GM21381 (cell line): Measurements from ENCODE around the gene SNAI1.
"Not testable (repeated sequence)": the region's sequence is repeated elsewhere in the genome, so short reads cannot be mapped to it uniquely, and the experiment has no call there.

ENCODE experiments used
- ATAC-seq: cut with Tn5 transposase; IDR thresholded peaks from one replicate; pipeline ENCODE4 v1.9.1; 2021; ENCODE audit warnings: mild to moderate bottlenecking, moderate library complexity; ENCODE audit not compliant: unreplicated experiment

The SNAI1 gene

DNA sequence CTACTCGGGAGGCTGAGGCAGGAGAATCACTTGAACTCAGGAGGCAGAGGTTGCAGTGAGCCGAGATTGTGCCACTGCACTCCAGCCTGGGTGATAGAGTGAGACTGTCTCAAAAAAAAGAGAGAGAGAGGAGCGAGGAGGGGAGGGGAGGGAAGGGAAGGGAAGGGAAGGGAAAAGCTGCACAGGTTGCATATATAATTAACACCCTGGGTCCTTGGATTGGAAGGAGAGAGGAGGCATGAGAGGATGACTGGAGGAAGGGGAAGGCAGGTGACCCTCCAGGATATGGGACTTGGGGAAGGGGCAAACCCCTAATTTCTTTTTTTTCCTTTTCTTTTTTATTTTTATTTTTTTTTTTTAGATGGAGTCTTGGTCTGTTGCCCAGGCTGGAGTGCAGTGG lies 28.8 kb downstream of the SNAI1 start:
- ATAC-seq = not testable (repeated sequence)

DNA sequence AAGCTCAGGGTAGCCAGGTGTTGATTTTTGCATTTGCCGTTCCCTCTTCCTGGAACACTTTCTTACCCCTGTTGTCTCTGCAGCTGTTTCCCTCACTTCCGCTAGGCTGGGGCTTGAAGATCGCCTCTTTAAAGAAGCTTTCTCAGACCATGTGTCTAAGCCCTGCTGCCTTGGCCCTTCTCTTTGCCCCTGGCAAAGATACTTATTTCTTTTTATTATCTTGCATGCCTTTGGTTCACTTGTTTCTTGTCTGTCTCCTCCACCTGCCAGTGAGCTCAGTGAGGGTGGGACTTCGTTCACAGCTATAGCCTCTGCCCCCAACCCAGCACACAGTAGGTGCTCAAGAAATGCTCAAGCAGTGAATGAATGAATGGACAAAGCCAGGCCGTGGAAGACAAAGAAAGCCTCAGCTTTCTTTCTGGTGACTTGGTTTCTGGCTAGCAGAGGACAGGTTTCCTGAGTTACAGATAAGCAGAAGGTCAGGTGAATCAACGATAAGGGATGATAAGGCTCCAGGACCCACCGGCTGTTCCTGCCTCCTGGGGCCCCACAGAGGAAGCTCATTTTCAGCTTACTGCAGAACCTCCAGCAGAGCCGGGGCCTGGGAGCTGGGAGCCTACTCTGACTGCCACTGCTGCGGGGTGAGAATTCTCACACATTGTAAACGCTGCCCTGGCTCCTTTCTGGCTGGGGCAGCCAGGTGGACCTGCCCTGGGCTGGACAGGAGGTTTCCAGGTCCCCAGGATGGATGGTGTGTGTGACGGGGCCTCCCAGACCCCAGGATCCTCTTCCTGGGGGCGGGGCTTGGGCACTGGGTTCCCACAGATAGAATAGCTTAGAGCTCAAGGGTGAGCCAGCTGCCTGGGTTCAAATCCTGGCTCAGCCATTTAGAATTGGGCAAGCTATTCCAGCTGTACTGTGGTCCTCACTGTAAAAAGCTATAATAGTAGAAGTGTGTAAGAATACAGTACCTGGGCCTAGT lies 29.8 kb downstream of the SNAI1 start:
- ATAC-seq = no peak

DNA sequence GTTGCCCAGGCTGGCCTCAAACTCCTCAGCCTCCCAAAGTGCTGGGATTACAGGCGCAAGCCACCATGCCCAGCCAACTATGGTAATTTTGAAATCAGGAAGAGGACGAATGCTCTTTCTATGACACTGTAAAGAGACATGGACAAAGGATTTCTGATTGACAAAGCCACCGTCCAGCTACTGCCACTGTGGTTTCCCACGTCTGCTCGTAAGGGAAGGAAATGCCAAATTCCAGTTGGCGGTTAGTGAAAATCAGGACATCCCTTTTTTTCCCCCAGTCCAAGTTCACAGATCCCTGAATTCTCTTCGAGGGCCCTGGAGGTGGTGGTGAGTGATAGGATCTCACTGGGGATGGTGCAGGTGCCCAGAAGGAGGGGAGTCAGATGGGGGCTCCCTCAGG lies 31.2 kb downstream of the SNAI1 start:
- no peak for ATAC-seq

DNA sequence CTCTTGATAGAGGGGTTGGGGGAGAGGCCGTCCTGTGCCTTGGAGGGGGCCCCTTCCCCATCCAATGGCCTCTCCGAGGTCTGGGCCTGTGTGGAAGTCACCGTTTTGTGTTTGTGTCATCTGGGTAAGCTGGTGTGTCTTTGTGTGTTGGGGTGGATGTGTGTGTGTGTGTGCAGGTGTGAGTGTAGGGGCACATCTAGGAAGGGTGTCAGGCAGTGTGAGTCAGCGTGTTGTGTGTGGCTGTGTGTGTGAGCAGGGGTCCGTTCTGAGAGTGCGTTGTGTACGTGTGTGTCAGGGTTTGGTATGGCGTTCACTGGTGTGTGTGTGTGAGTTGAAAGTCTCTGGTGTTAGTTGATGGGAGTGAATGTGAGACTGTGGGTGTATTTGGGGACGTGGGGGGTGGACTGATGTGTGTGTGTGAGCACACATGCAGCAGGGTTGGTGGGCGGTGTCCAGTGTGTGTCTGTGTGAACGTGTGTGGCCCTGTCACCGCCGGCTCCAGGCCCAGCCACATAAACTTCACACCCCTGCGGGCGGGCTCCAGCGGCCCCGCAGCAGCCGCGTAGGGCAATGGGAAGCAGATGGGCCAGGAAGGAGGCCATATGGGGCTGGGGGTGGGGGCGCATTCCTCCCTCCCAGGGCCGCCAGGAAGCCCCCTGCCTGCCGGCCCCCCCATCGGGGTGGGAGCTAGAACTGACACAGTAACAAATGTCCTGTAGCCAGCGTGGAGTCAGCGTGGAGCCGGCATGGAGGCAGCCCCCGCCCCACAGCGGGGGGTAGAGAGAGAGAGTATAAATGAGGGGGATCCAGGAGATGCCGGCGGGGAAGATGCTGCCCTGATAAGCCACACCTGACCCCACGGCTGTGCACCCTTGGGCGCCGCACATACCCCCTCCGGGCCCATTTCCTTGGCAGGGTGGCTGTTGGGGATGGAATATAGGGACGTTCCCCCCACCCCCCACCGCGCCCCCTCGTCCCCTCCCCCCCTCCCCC lies 32.1 kb downstream of the SNAI1 start:
- no peak for ATAC-seq

GRCh38 chr20:50015636-50015992 lies 32.8 kb downstream of the SNAI1 start:
- ATAC-seq = no peak

- no peak for ATAC-seq
Measured at GRCh38 chr20:50015993-50016770, 33.4 kb downstream of the SNAI1 start.

- ATAC-seq = no peak
Measured at GRCh38 chr20:50017160-50017559, 34.4 kb downstream of the SNAI1 start.

- no peak for ATAC-seq
Measured at GRCh38 chr20:50017576-50018248, 34.9 kb downstream of the SNAI1 start.

DNA sequence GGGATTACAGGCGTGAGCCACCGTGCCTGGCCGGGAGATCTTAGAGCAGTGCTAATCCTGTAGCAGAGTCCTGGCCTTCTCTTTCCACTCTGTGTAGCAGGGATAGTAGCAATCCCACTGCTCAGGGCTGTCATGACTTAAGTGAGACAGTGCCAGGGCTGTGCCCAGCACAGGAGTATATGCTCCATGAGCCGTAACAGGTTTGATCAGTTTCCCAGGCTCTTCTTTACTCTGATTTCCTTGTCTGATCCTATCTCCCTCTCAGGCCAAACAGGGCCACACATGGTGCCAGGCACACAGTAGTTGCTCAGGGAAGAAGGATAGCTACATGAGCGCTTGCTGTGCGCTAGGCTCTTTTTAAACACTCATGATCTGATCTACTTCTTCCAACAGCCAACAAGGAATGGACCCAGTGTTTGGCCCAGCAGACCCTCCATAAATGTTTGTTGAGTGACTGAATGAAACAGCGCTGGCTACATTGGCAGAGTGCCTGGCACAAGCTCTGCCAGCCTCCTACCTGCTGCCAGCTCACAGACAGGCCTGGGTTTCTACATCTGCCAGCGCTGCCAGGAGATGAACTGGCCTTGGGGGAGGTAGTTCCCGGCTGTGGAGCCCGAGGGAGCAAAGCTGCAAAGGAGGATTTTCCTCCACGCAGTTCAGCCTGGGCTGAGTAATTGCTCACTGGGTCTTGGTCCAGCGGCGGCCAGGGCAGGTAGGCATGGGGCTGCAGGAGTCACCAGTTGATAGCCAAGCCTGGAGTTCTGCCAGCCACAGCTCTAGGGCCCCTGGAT lies 36.9 kb downstream of the SNAI1 start:
- no peak for ATAC-seq

GRCh38 chr20:50020288-50020687 lies 37.5 kb downstream of the SNAI1 start:
- ATAC-seq = no peak

DNA sequence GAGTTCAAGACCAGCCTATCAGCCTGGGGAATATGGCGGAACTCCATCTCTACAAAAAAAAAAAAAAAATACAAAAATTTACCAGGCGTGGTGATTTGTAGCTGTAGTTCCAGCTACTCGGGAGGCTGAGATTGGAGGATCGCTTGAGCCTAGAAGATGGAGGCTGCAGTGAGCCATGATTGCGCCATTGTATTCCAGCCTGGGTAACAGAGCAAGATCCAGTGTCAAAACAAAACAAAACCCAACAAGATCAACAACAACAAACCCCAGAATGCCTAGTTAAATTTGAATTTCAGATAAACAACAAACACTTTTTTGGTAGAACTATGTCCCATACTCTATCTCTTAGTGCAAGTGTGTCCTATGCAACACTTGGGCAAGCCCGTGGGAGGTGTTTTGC lies 39.9 kb downstream of the SNAI1 start:
- no peak for ATAC-seq

- ATAC-seq = no peak
Measured at GRCh38 chr20:50023116-50023805, 40.5 kb downstream of the SNAI1 start.

GRCh38 chr20:50026746-50027575 lies 44.2 kb downstream of the SNAI1 start:
- ATAC-seq = no peak

DNA sequence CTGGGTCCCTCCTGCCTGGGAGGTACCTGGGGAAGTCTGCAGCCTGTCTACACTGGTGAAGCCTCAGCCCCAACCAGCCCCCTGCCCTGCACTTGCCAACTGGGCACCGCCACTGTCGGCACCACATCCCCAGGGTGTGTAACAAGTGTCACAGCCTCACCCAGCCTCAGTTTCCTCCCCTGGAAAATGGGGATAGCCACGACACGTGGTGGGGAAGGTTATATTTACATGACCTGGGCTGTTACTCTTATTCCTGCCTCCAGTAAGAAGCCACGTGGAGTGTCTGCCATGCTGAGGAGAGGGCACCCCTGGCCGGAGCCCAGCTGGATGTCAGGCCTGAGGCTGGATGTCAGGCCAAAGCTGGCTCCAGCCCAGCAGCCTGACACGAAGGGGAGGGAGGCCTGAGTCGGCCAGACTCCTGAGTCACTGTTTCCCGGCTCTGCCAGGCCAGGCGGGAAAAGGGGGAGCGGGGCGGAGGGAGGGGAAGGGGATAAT lies 44.9 kb downstream of the SNAI1 start:
- ATAC-seq = no peak

DNA sequence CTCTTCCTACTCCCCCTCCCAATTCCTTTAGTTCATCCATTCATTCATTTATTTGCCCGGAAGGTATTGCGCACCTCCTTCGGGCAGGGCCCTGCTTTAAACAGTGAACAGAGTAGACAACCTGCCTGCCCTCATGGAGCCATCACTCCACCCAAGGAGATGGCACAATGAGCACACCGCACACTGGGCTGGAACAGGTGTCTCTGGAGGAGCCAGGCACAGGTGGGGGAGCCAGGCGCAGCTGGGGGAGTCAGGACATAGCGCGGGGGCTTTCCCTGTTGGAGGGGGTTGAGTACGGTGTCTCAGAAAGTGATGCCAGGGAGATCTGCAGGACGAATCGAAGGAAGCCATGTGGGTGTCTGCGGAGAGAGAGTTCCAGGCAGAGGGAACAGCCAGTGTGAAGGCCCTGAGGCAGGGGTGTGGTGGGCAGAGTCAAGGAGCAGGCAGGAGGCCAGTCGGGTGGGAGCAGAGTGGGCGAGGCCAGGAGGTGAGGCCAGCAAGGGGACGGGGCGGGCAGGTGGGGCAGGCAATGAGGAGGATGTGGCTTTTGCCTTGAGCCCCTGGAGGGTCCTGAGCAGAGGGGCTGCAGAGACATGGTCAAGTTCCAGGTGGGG lies 46.4 kb downstream of the SNAI1 start:
- ATAC-seq = no peak

GRCh38 chr20:50029697-50030461 lies 47.1 kb downstream of the SNAI1 start:
- no peak for ATAC-seq
